CD14-positive monocyte (primary cell): ENCODE results near the gene GAK. TPM values are rescaled to one million over a fixed set of nuclear protein-coding genes. Genes with fewer than 3 reads are reported as not detected.

Experiments
- DNase-seq, 3 donors: peaks; one replicate each; pipeline ENCODE4 v3.0.0-alpha.2; 2011 to 2022
- H2AFZ ChIP-seq: 2 replicates; pipeline ENCODE4 v1.6.0; 2012; ENCODE audit warnings: mild to moderate bottlenecking, low read depth, low read length, inconsistent platforms; ENCODE audit not compliant: insufficient read depth, poor library complexity, severe bottlenecking
- H3K27ac ChIP-seq, 2 donors: 1 replicate in 1 of 2; 2 replicates in 1 of 2; pipeline ENCODE4 v1.5.1; 2012 to 2013; ENCODE audit warnings: low read length in 2 of 2, control low read depth in 1 of 2, inconsistent platforms in 1 of 2, low read depth in 1 of 2, mild to moderate bottlenecking in 1 of 2
- H3K27me3 ChIP-seq, 2 donors: one replicate each; pipeline versions ENCODE4 v1.6.0 to v1.6.1; 2011 to 2013; ENCODE audit warnings: low read length in 2 of 2; ENCODE audit not compliant: control insufficient read depth in 2 of 2, insufficient read depth in 2 of 2
- H3K36me3 ChIP-seq, 2 donors: replicated peaks in 1 of 2; 1 replicate in 1 of 2; 2 replicates in 1 of 2; pipeline versions ENCODE4 v1.5.1 to v1.6.1; 2012 to 2013; ENCODE audit warnings: low read length in 2 of 2, control low read depth in 1 of 2, inconsistent platforms in 1 of 2, mild to moderate bottlenecking in 1 of 2; ENCODE audit not compliant: insufficient read depth in 2 of 2, control insufficient read depth in 1 of 2
- H3K4me1 ChIP-seq, 2 donors: 1 replicate in 1 of 2; 2 replicates in 1 of 2; pipeline versions ENCODE4 v1.5.1 to v1.6.1; 2012 to 2013; ENCODE audit warnings: low read length in 2 of 2, control low read depth in 1 of 2, inconsistent platforms in 1 of 2, mild to moderate bottlenecking in 1 of 2, moderate library complexity in 1 of 2; ENCODE audit not compliant: insufficient read depth in 2 of 2, control insufficient read depth in 1 of 2
- H3K4me2 ChIP-seq: replicated peaks from 2 replicates; pipeline ENCODE3; 2012; ENCODE audit warnings: low read length, moderate library complexity, mild to moderate bottlenecking; ENCODE audit not compliant: poor library complexity, severe bottlenecking; ENCODE audit errors: extremely low read depth
- H3K4me3 ChIP-seq, 3 experiments: fragments of 200-600 bp in 1 of 3; sonication (generic) in 1 of 3; replicated peaks in 1 of 3; 1 replicate in 2 of 3; 2 replicates in 1 of 3; pipeline ENCODE4 v1.5.1; 2011 to 2013; ENCODE audit warnings: low read length in 3 of 3, mild to moderate bottlenecking in 3 of 3, control low read depth in 2 of 3, low read depth in 2 of 3, inconsistent platforms in 1 of 3, moderate library complexity in 1 of 3
- H3K79me2 ChIP-seq: 2 replicates; pipeline ENCODE4 v1.6.0; 2012; ENCODE audit warnings: mild to moderate bottlenecking, control low read depth, inconsistent platforms, low read length, moderate library complexity; ENCODE audit not compliant: insufficient read depth
- H3K9ac ChIP-seq: 2 replicates; pipeline ENCODE4 v1.6.0; 2017; ENCODE audit warnings: low read length, mild to moderate bottlenecking; ENCODE audit not compliant: insufficient read depth, poor library complexity, severe bottlenecking
- H3K9me3 ChIP-seq, 2 donors: replicated peaks in 1 of 2; 1 replicate in 1 of 2; 2 replicates in 1 of 2; pipeline versions ENCODE4 v1.5.1 to v1.6.1; 2012 to 2013; ENCODE audit warnings: low read length in 2 of 2, control low read depth in 1 of 2; ENCODE audit not compliant: control insufficient read depth in 1 of 2, insufficient read depth in 1 of 2
- H4K20me1 ChIP-seq: 2 replicates; pipeline ENCODE4 v1.6.0; 2012; ENCODE audit warnings: mild to moderate bottlenecking, low read length, control low read depth, moderate library complexity; ENCODE audit not compliant: insufficient read depth
- H3K27ac Mint-ChIP-seq, 7 donors: one replicate each; pipeline ENCODE4 v1.8.0; 2020; ENCODE audit warnings: mild to moderate bottlenecking in 7 of 7, mixed read lengths in 7 of 7, moderate library complexity in 6 of 7, inconsistent platforms in 2 of 7
- H3K27me3 Mint-ChIP-seq, 3 donors: one replicate each; pipeline ENCODE4 v1.8.0; 2021 to 2022; ENCODE audit warnings: low read depth in 3 of 3, mild to moderate bottlenecking in 3 of 3, mixed read lengths in 3 of 3, moderate library complexity in 3 of 3, inconsistent platforms in 1 of 3
- H3K36me3 Mint-ChIP-seq, 2 donors: one replicate each; pipeline ENCODE4 v1.8.0; 2020; ENCODE audit warnings: mixed read lengths in 2 of 2, inconsistent platforms in 1 of 2, mild to moderate bottlenecking in 1 of 2
- H3K4me1 Mint-ChIP-seq: one replicate; pipeline ENCODE4 v1.8.0; 2020; ENCODE audit warnings: mild to moderate bottlenecking, mixed read lengths
- H3K4me3 Mint-ChIP-seq, 2 donors: one replicate each; pipeline ENCODE4 v1.8.0; 2020; ENCODE audit warnings: mild to moderate bottlenecking in 2 of 2, mixed read lengths in 2 of 2, moderate library complexity in 1 of 2
- H3K9me3 Mint-ChIP-seq, 7 donors: one replicate each; pipeline ENCODE4 v1.8.0; 2020 to 2022; ENCODE audit warnings: mixed read lengths in 7 of 7, mild to moderate bottlenecking in 6 of 7, moderate library complexity in 6 of 7, inconsistent platforms in 2 of 7
- CTCF ChIP-seq: fragments of 200-600 bp; IDR thresholded peaks from one replicate; pipeline ENCODE4 v1.8.0; 2022; ENCODE audit warnings: antibody characterized with exemption, mild to moderate bottlenecking
- WGBS: methylation state at CpG from one replicate; pipeline ENCODE4 v1.1.5; 2013; ENCODE audit warnings: missing lambda C conversion rate; ENCODE audit not compliant: insufficient coverage; 5-methylcytosine and 5-hydroxymethylcytosine counted together
- intact Hi-C, 2 donors: fragments of 100-400 bp; cut with micrococcal nuclease; formaldehyde crosslinking; loops; one replicate each; pipeline versions ENCODE4 v1.15.0 to v1.15.1; 2023
- polyA plus RNA-seq, 3 donors: library from polyadenylated mRNA; depleted of rRNA in 1 of 3; unstranded in 2 of 3; stranded (reverse) in 1 of 3; fragments of 300-500 nt in 2 of 3; fragments of >200 nt in 1 of 3; fragmentation: Illumina TruSeq in 2 of 3; gene quantifications; 1 replicate in 2 of 3; 2 replicates in 1 of 3; pipeline ENCODE4 v1.2.3, GENCODE V29; 2012 to 2021

Gene GAK
- polyA plus RNA-seq, 3 donors: 40.3 to 88.7 (median 54.9) TPM

- Histone ChIP-seq H3K9ac (no peak overlapping the region), H3K27ac (no peak overlapping the region), H3K4me3 (no peak overlapping the region), H3K9me3 (peaks cover 24 to 45% of the 10 kb centered on the region in 2 donors), H2AFZ (no peak overlapping the region), H4K20me1 (no peaks in the 10 kb centered on the region), H3K36me3 (no peaks in the 10 kb centered on the region), H3K79me2 (no peaks in the 10 kb centered on the region), H3K27me3 (no peaks in the 10 kb centered on the region), H3K4me1 (peaks cover 6 to 11% of the 10 kb centered on the region in 2 donors), H3K4me2 (no peak overlapping the region)
- Mint-ChIP-seq H3K27me3 (peaks cover 4 to 18% (median 7%) of the 10 kb centered on the region in 3 donors), H3K36me3 (peaks cover 5 to 6% of the 10 kb centered on the region in 2 donors), H3K4me1 (peaks cover 7% of the 10 kb centered on the region), H3K4me3 (no peak overlapping the region), H3K9me3 (peaks cover 25 to 54% (median 49%) of the 10 kb centered on the region in 7 donors), H3K27ac (no peak overlapping the region)
- TF ChIP-seq CTCF: no peak
- intact Hi-C loops: no loop called here
- no peak for DNase-seq
- WGBS: no CpG with 5 or more reads among the region's 1 CpG
Observed at GRCh38 chr4:837772-838171, 94.3 kb downstream of the GAK start.

GRCh38 chr4:836750-837301, 95.3 kb downstream of the GAK start:
- 92% methylated on average over 22 of the region's 22 CpGs for WGBS

More at GRCh38 chr4:836750-837301, 95.3 kb downstream of the GAK start:
- Mint-ChIP-seq H3K36me3 (peaks cover 0 to under 1% of the 10 kb centered on the region in 2 donors), H3K4me3 (no peak overlapping the region), H3K9me3 (peaks cover 20 to 48% (median 44%) of the 10 kb centered on the region in 7 donors), H3K27me3 (peaks cover 5 to 20% (median 5%) of the 10 kb centered on the region in 3 donors), H3K27ac (no peak overlapping the region), H3K4me1 (peaks cover 7% of the 10 kb centered on the region)
- no peaks in the 10 kb centered on the region for H4K20me1 ChIP-seq
- no peak overlapping the region for H3K4me3 ChIP-seq
- no peaks in the 10 kb centered on the region for H3K36me3 ChIP-seq
- no peaks in the 10 kb centered on the region for H3K79me2 ChIP-seq
- no peak overlapping the region for H3K27ac ChIP-seq
- intact Hi-C loops: no loop called here
- peaks cover 20 to 44% of the 10 kb centered on the region in 2 donors for H3K9me3 ChIP-seq
- H2AFZ ChIP-seq: no peak overlapping the region
- TF ChIP-seq CTCF: no peak
- no peak overlapping the region for H3K9ac ChIP-seq
- DNase-seq: no peak
- H3K4me2 ChIP-seq: no peak overlapping the region
- no peaks in the 10 kb centered on the region for H3K27me3 ChIP-seq
- peaks cover 6 to 11% of the 10 kb centered on the region in 2 donors for H3K4me1 ChIP-seq
